Forelimb muscle (tissue), 1 donor: ENCODE results near the gene SPATA33. TPM values are rescaled to one million over a fixed set of nuclear protein-coding genes. Genes with fewer than 3 reads are reported as not detected.
"Not testable (repeated sequence)": the region's sequence is repeated elsewhere in the genome, so short reads cannot be mapped to it uniquely, and the experiment has no call there.

Experiments used
- DNase-seq: peaks from one replicate; pipeline ENCODE4 v3.0.0-alpha.2; 2013; ENCODE audit warnings: low read depth
- polyA plus RNA-seq: library from polyadenylated mRNA; unstranded; fragments of 120-200 nt; gene quantifications from one replicate; pipeline ENCODE4 v1.2.1, GENCODE V29; 2013; ENCODE audit not compliant: insufficient read length

The SPATA33 gene
- polyA plus RNA-seq, 1 donor: 4.3 TPM

GRCh38 chr16:89693931-89694783, 36.5 kb downstream of the SPATA33 start:
- no peak for DNase-seq

- DNase-seq: not testable (repeated sequence)
Observed at GRCh38 chr16:89694784-89695085, 37.1 kb downstream of the SPATA33 start.

- DNase-seq: no peak
Observed at GRCh38 chr16:89695086-89695874, 37.6 kb downstream of the SPATA33 start.

- no peak for DNase-seq
Observed at GRCh38 chr16:89695875-89696669, 38.4 kb downstream of the SPATA33 start.

GRCh38 chr16:89696670-89697128, 39.1 kb downstream of the SPATA33 start:
- DNase-seq: no peak

- DNase-seq: no peak
Observed at GRCh38 chr16:89697161-89697615, 39.6 kb downstream of the SPATA33 start.

- no peak for DNase-seq
Observed at GRCh38 chr16:89697616-89698331, 40.1 kb downstream of the SPATA33 start.

- DNase-seq: not testable (repeated sequence)
Observed at GRCh38 chr16:89698717-89699116, 41.1 kb downstream of the SPATA33 start.

GRCh38 chr16:89699629-89700099, 42.0 kb downstream of the SPATA33 start:
- not testable (repeated sequence) for DNase-seq

- peak; percentile 64 for DNase-seq
Observed at GRCh38 chr16:89700100-89700648, 42.5 kb downstream of the SPATA33 start.

- DNase-seq: no peak
Observed at GRCh38 chr16:89700649-89701424, 43.2 kb downstream of the SPATA33 start.

GRCh38 chr16:89701425-89702406, 44.1 kb downstream of the SPATA33 start, which contains the start of gene SPATA2L:
Gene SPATA2L (minus strand): TSS chr16:89701705. CDS start chr16:89701232, 473 bp downstream.
- no peak for DNase-seq

- no peak for DNase-seq
Observed at GRCh38 chr16:89704281-89704680, 46.6 kb downstream of the SPATA33 start.

GRCh38 chr16:89705006-89705405, 47.4 kb downstream of the SPATA33 start:
- DNase-seq: no peak

GRCh38 chr16:89706518-89707260, 49.1 kb downstream of the SPATA33 start:
- no peak for DNase-seq

GRCh38 chr16:89707695-89708094, 50.1 kb downstream of the SPATA33 start:
- no peak for DNase-seq

- DNase-seq: no peak
Observed at GRCh38 chr16:89708481-89708931, 50.9 kb downstream of the SPATA33 start.

- no peak for DNase-seq
Observed at GRCh38 chr16:89709166-89709565, 51.5 kb downstream of the SPATA33 start.
